Kidney epithelial cell (primary cell): Measurements from ENCODE around the gene CFAP99. TPM values are rescaled to one million over a fixed set of nuclear protein-coding genes. Genes with fewer than 3 reads are reported as not detected.

Source experiments
- DNase-seq: peaks from one replicate; pipeline ENCODE4 v3.0.0-alpha.2; 2010; ENCODE audit warnings: low read depth
- H3K27me3 ChIP-seq: 2 replicates; pipeline ENCODE4 v1.6.0; 2011; ENCODE audit warnings: low read length; ENCODE audit not compliant: control insufficient read depth, insufficient read depth
- H3K36me3 ChIP-seq: 2 replicates; pipeline ENCODE4 v1.5.1; 2011; ENCODE audit warnings: low read length; ENCODE audit not compliant: control insufficient read depth, insufficient read depth
- H3K4me3 ChIP-seq: 2 replicates; pipeline ENCODE4 v1.5.1; 2011; ENCODE audit warnings: low read depth, mild to moderate bottlenecking, control low read depth, low read length
- CTCF ChIP-seq: IDR thresholded peaks from 2 replicates; pipeline ENCODE4 v1.5.1; 2011; ENCODE audit warnings: mild to moderate bottlenecking, moderate library complexity, low read length, control low read depth, inconsistent platforms; ENCODE audit not compliant: insufficient read depth, poor library complexity, severe bottlenecking
- total RNA-seq: library from RNA; depleted of rRNA; stranded (reverse); fragments of >200 nt; gene quantifications from 2 replicates; pipeline ENCODE4 v1.2.3, GENCODE V29; 2015

Gene CFAP99
- total RNA-seq, 1 donor from 2014 or later, result not detected

- no peak overlapping the region for H3K4me3 ChIP-seq
- no peak for DNase-seq
- peaks cover 20% of the 10 kb centered on the region for H3K27me3 ChIP-seq
- TF ChIP-seq CTCF, result no peak
- H3K36me3 ChIP-seq, result no peaks in the 10 kb centered on the region
Observed at GRCh38 chr4:2457481-2458295, 38.9 kb downstream of the CFAP99 start.

DNA sequence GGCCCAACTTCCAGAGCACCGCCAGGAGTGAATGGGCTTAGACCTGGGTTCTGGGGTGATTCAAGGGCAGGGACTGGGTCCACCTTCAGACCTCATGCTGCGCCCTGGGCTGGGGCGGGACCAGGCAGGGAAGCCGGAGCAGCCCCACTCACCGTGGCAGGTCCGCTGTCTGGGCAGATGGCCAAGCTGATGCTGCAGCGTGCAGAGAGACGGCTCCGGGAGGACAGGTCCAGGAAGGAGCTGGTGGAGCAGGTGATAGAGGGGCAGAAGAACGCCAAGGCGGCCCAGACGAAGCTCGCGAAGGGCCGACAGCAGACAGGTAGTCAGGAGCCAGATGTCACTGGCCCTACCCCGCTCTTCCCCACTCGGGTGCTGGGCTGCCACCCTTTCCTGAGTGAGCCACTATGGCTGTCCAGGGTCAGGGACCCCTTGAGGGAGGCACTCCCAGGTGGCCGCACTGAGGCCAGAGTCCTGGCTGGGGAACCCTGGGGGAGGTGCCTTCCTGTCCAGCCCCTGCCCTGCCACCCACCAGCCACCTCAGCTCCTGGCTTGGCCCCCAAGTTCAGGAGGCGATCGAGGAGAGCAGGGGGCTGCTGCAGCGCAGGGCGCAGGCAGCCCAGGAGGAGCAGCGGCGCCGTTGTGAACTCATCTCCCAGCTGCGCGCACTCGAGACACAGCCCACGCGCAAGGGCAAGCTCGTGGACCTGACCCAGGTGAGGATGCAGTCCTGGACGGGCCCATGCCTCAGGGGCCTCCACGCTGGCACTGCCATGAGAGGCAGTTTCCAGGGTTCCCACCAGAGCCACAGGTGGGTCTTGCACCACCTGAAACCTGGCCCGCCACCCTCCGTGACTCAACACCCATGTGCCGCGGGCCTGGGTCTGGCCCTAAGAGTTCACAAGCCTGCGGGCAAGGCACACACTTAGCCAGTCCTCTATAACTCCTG, 40.1 kb downstream of the CFAP99 start:
- no peaks in the 10 kb centered on the region for H3K36me3 ChIP-seq
- no peak for TF ChIP-seq CTCF
- DNase-seq, result no peak
- peaks cover 20% of the 10 kb centered on the region for H3K27me3 ChIP-seq
- H3K4me3 ChIP-seq, result no peak overlapping the region

DNA sequence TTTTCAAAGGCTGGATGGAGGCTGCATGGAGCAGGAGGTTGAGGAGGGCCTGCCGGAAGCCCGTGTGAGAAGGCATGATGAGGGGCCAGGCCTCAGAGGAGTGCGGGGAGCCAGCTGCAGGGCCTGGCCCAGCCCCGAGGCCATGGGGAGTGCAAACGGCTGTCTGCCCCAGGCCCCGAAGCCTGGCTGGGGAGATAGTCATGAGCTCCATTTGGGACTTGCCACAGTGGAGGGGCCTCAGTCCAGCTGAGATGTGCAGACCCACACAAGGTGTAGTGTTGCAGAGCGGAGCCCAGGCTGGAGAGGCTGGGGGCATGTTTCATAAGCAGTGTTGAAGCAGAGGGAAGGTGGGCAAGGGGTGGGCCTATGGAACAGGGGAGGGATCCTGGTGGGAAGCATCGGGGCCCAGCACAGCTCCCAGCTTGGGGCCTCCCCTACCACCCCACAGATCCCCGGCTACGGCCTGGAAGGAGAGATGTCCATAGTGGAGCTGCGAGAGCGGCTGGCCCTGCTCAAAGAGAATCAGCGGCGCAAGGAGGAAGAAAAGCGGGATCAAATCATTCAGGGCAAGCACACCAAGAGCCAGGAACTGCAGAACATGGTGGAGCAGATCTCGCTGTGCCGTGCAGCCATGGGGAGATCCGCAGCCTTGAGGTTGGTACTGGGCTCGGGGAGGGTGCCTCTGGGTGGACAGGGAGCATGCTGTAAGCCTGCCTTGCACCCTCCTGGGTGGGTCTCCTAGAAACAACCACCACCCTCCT, 41.0 kb downstream of the CFAP99 start:
- no peak for TF ChIP-seq CTCF
- H3K27me3 ChIP-seq, result peaks cover 20% of the 10 kb centered on the region
- H3K4me3 ChIP-seq, result no peak overlapping the region
- no peak for DNase-seq
- H3K36me3 ChIP-seq, result no peaks in the 10 kb centered on the region

- no peak for DNase-seq
- H3K27me3 ChIP-seq, result peaks cover 20% of the 10 kb centered on the region
- TF ChIP-seq CTCF, result no peak
- H3K36me3 ChIP-seq, result no peaks in the 10 kb centered on the region
- no peak overlapping the region for H3K4me3 ChIP-seq
Observed at GRCh38 chr4:2461246-2461960, 42.6 kb downstream of the CFAP99 start.
